NCI-H510A (cell line): ENCODE measurements around the gene CRPPA.
"Not testable (repeated sequence)": the region's sequence is repeated elsewhere in the genome, so short reads cannot be mapped to it uniquely, and the experiment has no call there.

Experiments
- DNase-seq: peaks from one replicate; lab custom pipeline; 2025; lab: John Stamatoyannopoulos, UW

Gene CRPPA

DNA sequence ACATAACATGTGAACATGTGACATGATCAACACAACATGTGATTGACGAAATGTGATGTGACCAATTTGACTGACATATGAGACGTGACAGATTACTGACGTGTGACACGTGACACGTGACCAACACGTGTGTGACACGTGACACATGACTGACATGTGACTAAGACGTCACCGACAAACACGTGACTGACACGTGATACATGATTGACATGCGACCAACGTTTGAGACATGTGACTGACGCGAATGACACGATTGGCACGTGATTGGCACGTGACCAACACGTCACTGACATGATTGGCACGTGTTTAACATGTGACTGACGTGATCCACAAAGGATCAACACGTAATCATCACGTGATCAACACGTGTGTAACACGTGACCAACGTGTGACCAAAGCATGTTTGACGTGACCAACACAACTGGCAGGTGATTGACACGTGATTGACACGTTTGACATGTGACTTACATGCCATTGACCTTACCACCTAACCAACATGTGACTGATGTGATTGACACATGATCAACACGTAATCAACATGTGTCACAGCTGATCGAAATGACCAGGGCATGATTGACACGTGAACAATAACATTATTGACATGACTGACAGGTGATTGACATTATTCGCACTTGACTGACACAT lies 23.7 kb downstream of the CRPPA start:
- DNase-seq = no peak

DNA sequence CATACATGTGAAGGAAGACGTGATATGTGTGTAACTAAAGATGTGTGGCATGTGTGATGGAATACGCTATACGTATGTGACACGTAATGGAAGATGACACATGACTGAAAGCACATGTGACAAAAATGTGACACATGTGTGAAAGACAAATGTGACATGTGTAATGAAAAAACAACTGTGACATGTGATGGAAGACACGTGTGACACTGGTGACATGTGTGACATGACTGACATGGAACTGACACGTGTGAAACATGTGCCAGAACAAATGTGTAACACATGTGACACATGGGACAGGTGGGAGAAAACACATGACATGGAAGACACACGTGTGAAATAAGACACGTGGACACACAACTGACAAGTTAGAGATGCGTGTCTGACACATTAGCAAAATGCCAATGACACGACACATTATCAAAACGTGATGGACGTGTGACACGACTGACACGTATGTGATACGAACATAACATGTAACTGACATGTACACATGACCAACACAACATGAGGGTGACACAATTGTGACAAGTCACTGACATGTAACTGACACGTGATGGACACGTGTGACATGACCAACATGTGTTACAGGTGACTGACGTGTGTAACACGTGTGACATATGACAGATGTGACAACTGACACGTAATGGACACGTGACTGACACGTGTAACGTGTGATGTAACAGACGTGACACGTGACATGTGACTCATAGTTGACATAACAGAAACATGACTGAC lies 24.4 kb downstream of the CRPPA start:
- DNase-seq = no peak

DNA sequence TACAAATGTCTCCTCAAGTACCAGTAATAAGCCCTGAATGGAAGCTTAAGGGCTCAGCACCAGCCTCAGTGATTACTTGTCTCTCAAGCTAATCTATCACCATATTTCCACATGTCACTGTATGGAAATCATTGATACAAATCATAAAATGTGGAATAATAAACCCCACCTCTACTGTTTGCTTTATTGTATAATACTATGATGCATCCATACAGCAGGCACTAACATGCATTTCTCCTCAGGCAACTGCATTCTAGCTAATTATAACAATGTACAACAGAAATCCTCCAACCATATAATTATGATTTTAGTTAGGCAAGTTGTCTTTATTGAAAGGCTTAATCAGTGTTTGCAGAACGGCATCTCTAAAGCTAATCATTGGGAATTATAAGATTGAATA lies 26.2 kb downstream of the CRPPA start:
- no peak for DNase-seq

DNA sequence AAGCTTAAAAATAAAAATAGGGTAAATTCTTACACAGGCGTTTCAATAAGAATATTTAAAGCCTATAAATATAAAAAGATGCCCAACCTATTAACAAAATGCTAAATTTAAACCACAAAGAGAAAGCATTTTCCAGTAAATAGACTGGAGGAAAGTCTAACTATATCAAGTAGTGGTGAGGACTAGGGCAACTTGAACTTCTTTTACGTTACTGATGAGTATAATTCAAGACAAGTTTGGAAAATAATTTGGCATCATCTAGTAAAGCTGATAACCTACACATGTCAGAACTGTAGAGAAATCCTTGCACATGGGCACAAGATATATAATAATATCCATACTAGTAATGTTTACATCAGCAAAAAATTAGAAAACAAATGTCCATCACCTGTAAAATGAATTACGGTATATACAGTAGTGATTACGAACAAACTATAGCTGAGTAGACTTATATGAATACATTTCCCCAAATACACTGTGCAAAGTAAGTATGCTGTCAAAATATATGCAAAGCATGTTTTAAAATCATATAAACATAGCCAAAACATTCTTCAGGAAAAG lies 27.4 kb downstream of the CRPPA start:
- no peak for DNase-seq

DNA sequence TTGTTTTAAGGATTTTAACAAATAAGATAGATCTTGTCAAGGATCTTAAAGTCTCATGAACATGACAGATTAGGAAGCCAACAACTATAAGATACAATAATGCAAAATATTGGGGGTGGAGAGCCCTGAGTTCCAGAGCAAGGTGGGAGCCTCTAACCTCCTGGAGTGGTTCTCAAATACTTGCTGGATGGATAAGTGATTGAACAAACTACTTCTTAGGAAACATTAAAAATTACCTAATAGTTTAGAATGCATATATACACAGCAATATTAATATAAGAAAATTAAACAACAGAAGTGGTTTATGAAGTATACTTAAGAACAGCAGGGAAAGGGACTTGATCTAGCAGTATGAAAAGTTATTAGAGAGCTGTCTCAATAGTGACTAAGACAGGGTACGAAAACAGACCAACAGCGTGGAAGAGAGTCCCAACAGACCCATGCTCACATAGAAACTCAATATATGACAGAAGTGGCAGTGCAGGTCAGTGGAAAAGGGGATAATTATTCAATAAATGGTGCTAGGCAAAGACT lies 28.3 kb downstream of the CRPPA start:
- DNase-seq = no peak

DNA sequence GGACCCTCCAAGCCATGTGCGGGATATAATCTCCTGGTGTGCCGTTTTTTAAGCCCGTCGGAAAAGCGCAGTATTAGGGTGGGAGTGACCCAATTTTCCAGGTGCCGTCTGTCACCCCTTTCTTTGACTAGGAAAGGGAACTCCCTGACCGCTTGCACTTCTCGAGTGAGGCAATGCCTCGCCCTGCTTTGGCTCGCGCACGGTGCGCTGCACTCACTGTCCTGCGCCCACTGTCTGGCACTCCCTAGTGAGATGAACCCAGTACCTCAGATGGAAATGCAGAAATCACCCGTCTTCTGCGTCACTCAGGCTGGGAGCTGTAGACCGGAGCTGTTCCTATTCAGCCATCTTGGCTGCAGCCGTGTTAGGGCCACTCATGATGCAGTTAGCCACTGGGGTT lies 37.6 kb downstream of the CRPPA start:
- DNase-seq = not testable (repeated sequence)

DNA sequence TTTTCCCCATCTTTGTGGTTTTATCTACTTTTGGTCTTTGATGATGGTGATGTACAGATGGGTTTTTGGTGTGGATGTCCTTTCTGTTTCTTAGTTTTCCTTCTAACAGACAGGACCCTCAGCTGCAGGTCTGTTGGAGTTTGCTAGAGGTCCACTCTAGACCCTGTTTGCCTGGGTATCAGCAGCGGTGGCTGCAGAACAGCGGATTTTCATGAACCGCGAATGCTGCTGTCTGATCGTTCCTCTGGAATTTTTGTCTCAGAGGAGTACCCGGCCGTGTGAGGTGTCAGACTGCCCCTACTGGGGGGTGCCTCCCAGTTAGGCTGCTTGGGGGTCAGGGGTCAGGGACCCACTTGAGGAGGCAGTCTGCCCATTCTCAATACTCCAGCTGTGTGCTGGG lies 38.2 kb downstream of the CRPPA start:
- DNase-seq = not testable (repeated sequence)
